K562 (cell line): ENCODE data around the gene C11orf42. TPM values are rescaled to one million over a fixed set of nuclear protein-coding genes. Genes with fewer than 3 reads are reported as not detected.
"Not testable (repeated sequence)": the region's sequence is repeated elsewhere in the genome, so short reads cannot be mapped to it uniquely, and the experiment has no call there.

ENCODE experiments used
- ATAC-seq: fragments of 200-7000 bp; cut with Tn5 transposase; 3 replicates; pipeline ENCODE4 v1.9.1; 2020; ENCODE audit warnings: moderate library complexity
- BruUV-seq: library from RNA; stranded (reverse); fragments of 400-500 nt; replicated peaks from 2 replicates; lab custom pipeline; 2021; lab: Mats Ljungman, UMichigan
- CTCF ChIA-PET: fragments of 300-600 bp; formaldehyde crosslinking; extraction: SDS; loops from one replicate; lab custom pipeline; 2021; ENCODE audit warnings: low intra/inter-chr PET ratio; lab: Yijun Ruan, JAX
- POLR2A ChIA-PET: fragments of 300-600, 350-650 bp; sonication (Branson Sonifier 250); formaldehyde crosslinking; extraction: SDS; loops from one replicate; lab custom pipeline; 2021; ENCODE audit warnings: antibody characterized with exemption, inconsistent platforms; lab: Yijun Ruan, JAX
- DNase-seq, 4 experiments: peaks; one replicate each; pipeline versions ENCODE4 v3.0.0 to v3.0.0-alpha.2; 2011 to 2018; ENCODE audit warnings: low spot score in 3 of 4, mixed read lengths in 3 of 4; ENCODE audit errors: extremely low read depth in 1 of 4
- FAIRE-seq: peaks from 2 replicates; lab custom pipeline; 2011; peaks lifted over from hg19 to GRCh38; lab: Jason Lieb, UNC
- H2AFZ ChIP-seq: 2 replicates; pipeline ENCODE4 v1.6.0; 2011; ENCODE audit warnings: low read depth, low read length, control low read depth, inconsistent platforms
- H3K27ac ChIP-seq: fragments of 200-600 bp; 3 replicates; pipeline ENCODE4 v1.8.0; 2011; ENCODE audit warnings: low read depth, mild to moderate bottlenecking, control low read depth, inconsistent platforms, low read length, moderate library complexity, mixed read lengths; ENCODE audit errors: extremely low read depth
- H3K27me3 ChIP-seq, 2 experiments: fragments of 300-600 bp in 1 of 2; 2 replicates in 1 of 2; 3 replicates in 1 of 2; pipeline versions ENCODE4 v1.6.0 to v1.8.0; 2011; ENCODE audit warnings: inconsistent platforms in 2 of 2, low read length in 2 of 2, mild to moderate bottlenecking in 1 of 2, mixed read lengths in 1 of 2, moderate library complexity in 1 of 2; ENCODE audit not compliant: control insufficient read depth in 2 of 2, insufficient read depth in 2 of 2
- H3K36me3 ChIP-seq: fragments of 300-600 bp; 3 replicates; pipeline ENCODE4 v1.8.0; 2011; ENCODE audit warnings: mild to moderate bottlenecking, low read length, inconsistent platforms; ENCODE audit not compliant: control insufficient read depth, insufficient read depth
- H3K4me1 ChIP-seq, 2 experiments: fragments of 200-600 bp in 1 of 2; replicated peaks in 1 of 2; 2 replicates in 1 of 2; 3 replicates in 1 of 2; pipeline versions ENCODE4 v1.5.1 to v1.8.0; 2011; ENCODE audit warnings: inconsistent platforms in 2 of 2, low read length in 2 of 2, mild to moderate bottlenecking in 1 of 2, mixed read lengths in 1 of 2, moderate library complexity in 1 of 2; ENCODE audit not compliant: control insufficient read depth in 2 of 2, insufficient read depth in 2 of 2
- H3K4me2 ChIP-seq: 2 replicates; pipeline ENCODE4 v1.6.1; 2011; ENCODE audit warnings: low read length, control low read depth, inconsistent platforms, mixed read lengths; ENCODE audit not compliant: insufficient read depth
- H3K4me3 ChIP-seq: fragments of 200-600 bp; sonication (generic), shearing (Covaris generic); 2 replicates; pipeline ENCODE4 v1.5.1; 2016; ENCODE audit warnings: control low read depth, inconsistent platforms
- H3K79me2 ChIP-seq: fragments of 200-600 bp; 3 replicates; pipeline ENCODE4 v1.8.0; 2011; ENCODE audit warnings: low read length, inconsistent platforms; ENCODE audit not compliant: control insufficient read depth, insufficient read depth
- H3K9ac ChIP-seq, 2 experiments: 2 replicates each; pipeline versions ENCODE4 v1.6.0 to v1.6.1; 2011; ENCODE audit warnings: low read depth in 2 of 2, low read length in 2 of 2, control low read depth in 1 of 2, inconsistent platforms in 1 of 2, mild to moderate bottlenecking in 1 of 2, mixed read lengths in 1 of 2; ENCODE audit not compliant: insufficient read depth in 1 of 2
- H3K9me1 ChIP-seq: one replicate; pipeline ENCODE4 v1.6.0; 2011; ENCODE audit warnings: inconsistent platforms, mild to moderate bottlenecking, low read length, moderate library complexity; ENCODE audit not compliant: control insufficient read depth, insufficient read depth
- H3K9me3 ChIP-seq: replicated peaks from 2 replicates; pipeline ENCODE4 v1.5.1; 2011; ENCODE audit warnings: low read depth, low read length, inconsistent platforms; ENCODE audit not compliant: control insufficient read depth, insufficient read depth
- H4K20me1 ChIP-seq: replicated peaks from 2 replicates; pipeline ENCODE4 v1.6.1; 2011; ENCODE audit warnings: low read length, inconsistent platforms, mixed read lengths; ENCODE audit not compliant: control insufficient read depth, insufficient read depth
- BCOR ChIP-seq: fragments of 450-650 bp; IDR thresholded peaks from 2 replicates; pipeline ENCODE4 v1.6.1; 2016
- CEBPB ChIP-seq: fragments of 450-650 bp; IDR thresholded peaks from 2 replicates; pipeline ENCODE4 v1.6.1; 2016; ENCODE audit warnings: missing genetic modification characterization, missing compliant biosample characterization
- MYNN ChIP-seq, 2 experiments: sonication (generic); formaldehyde crosslinking in 1 of 2; IDR thresholded peaks; 2 replicates each; pipeline versions ENCODE4 v1.5.0 to v1.6.1; 2016 to 2020; ENCODE audit warnings: antibody characterized with exemption in 1 of 2, missing genetic modification reagents in 1 of 2
- SP2 ChIP-seq: IDR thresholded peaks from 2 replicates; pipeline ENCODE4 v1.6.1; 2011; ENCODE audit warnings: mild to moderate bottlenecking, low read depth, low read length, moderate library complexity; ENCODE audit not compliant: poor library complexity, severe bottlenecking; ENCODE audit errors: extremely low read depth
- ZNF146 ChIP-seq: IDR thresholded peaks from one replicate; pipeline ENCODE4 v1.6.1; 2018; ENCODE audit warnings: missing compliant biosample characterization; ENCODE audit not compliant: unreplicated experiment
- WGBS: fragments of 100-300 bp; shearing (Covaris generic); methylation state at CpG from one replicate; pipeline ENCODE4 v1.1.6; 2016; ENCODE audit warnings: low coverage, mixed read lengths; ENCODE audit not compliant: insufficient coverage; ENCODE audit errors: missing lambda C conversion rate; 5-methylcytosine and 5-hydroxymethylcytosine counted together
- in situ Hi-C: fragments of 300-500 bp; cut with MboI; formaldehyde crosslinking; loops from 4 replicates; pipeline ENCODE4 v1.15.0; 2018; ENCODE audit warnings: inconsistent platforms, mixed read lengths
- intact Hi-C: fragments of 100-400 bp; cut with micrococcal nuclease; formaldehyde crosslinking; loops from 2 replicates; pipeline ENCODE4 v1.14.2; 2022
- polyA plus RNA-seq, 8 experiments: library from polyadenylated mRNA; depleted of rRNA in 4 of 8; stranded (reverse) in 5 of 8; unstranded in 3 of 8; fragments of >200 nt; fragmentation: Nextera tagmentation in 2 of 8; fragmentation: Illumina TruSeq in 1 of 8; extraction: Ambion mirVana in 2 of 8; extraction: Trizol in 1 of 8; gene quantifications; 2 replicates each; pipeline versions ENCODE4 v1.2.1 to v1.2.3, GENCODE V29; 2011 to 2014; ENCODE audit warnings: inconsistent platforms in 1 of 8, missing spikeins in 1 of 8
- total RNA-seq, 7 experiments: library from RNA; depleted of rRNA in 6 of 7; stranded (reverse); fragments of >200 nt in 6 of 7; fragmentation: Illumina TruSeq in 2 of 7; extraction: Trizol in 2 of 7; gene quantifications; 2 replicates each; pipeline versions ENCODE4 v1.2.1 to v1.2.3, GENCODE V29; 2011 to 2021; ENCODE audit warnings: low replicate concordance in 1 of 7

The C11orf42 gene
- total and polyA plus RNA-seq, 9 of the 15 experiments (the other 6 are each of a cell fraction or from before 2014, with no cell fraction given) = not detected

- no peak for FAIRE-seq
- 50% methylated on average over 1 of the region's 1 CpG for WGBS
Measured at GRCh38 chr11:6248248-6248647, 42.9 kb downstream of the C11orf42 start.

GRCh38 chr11:6248897-6249296 lies 43.5 kb downstream of the C11orf42 start:
- DNase-seq, H3K27ac ChIP-seq, FAIRE-seq, H3K79me2 ChIP-seq, H3K4me2 ChIP-seq, H3K4me3 ChIP-seq, intact Hi-C loops, POLR2A ChIA-PET, BruUV-seq, H3K9me3 ChIP-seq, H3K36me3 ChIP-seq, H3K9ac ChIP-seq, ATAC-seq, H3K9me1 ChIP-seq, H4K20me1 ChIP-seq, H2AFZ ChIP-seq, in situ Hi-C loops, CTCF ChIA-PET: not testable (repeated sequence)
- H3K4me1 ChIP-seq = peaks cover 3 to 15% of the 10 kb centered on the region in 2 experiments; a peak in 4 of 5 replicates
- H3K27me3 ChIP-seq = peaks cover 7 to 15% of the 10 kb centered on the region in 2 experiments
- WGBS = 16% methylated on average over 3 of the region's 3 CpGs
- peak; percentile 54 for TF ChIP-seq ZNF146
- 0 out of 2 replicates have a peak, but pooled peaks have one; percentile 11 for TF ChIP-seq BCOR
- TF ChIP-seq, all 486 proteins: peak for 2; not testable (repeated sequence) for 484

More at GRCh38 chr11:6248248-6248647, 42.9 kb downstream of the C11orf42 start:
- H3K4me3 ChIP-seq = no peak overlapping the region
- no TSS peak for BruUV-seq
- peaks cover 11 to 21% of the 10 kb centered on the region in 2 experiments for H3K27me3 ChIP-seq
- POLR2A ChIA-PET = no interaction called here
- no peaks in the 10 kb centered on the region for H3K36me3 ChIP-seq
- no peaks in the 10 kb centered on the region for H4K20me1 ChIP-seq
- DNase-seq = no peak
- no peak overlapping the region for H3K4me2 ChIP-seq
- intact Hi-C loops = no loop called here
- ATAC-seq = no peak
- no peaks in the 10 kb centered on the region for H3K9me1 ChIP-seq
- no peaks in the 10 kb centered on the region for H3K79me2 ChIP-seq
- no peak overlapping the region for H3K9ac ChIP-seq
- peaks cover 3 to 15% of the 10 kb centered on the region in 2 experiments; a peak in 4 of 5 replicates for H3K4me1 ChIP-seq
- CTCF ChIA-PET = no interaction called here
- in situ Hi-C loops = no loop called here
- H3K9me3 ChIP-seq = no peaks in the 10 kb centered on the region
- no peak overlapping the region for H2AFZ ChIP-seq
- TF ChIP-seq CEBPB (tag) = peak; percentile 67
- TF ChIP-seq SP2 = no peak
- peak; percentile 92 for TF ChIP-seq MYNN (IDR thresholded peaks at IDR 0.05)
- no peak for TF ChIP-seq MYNN (CRISPR knock-in tag; IDR thresholded peaks at IDR 0.05)
- H3K27ac ChIP-seq = no peak overlapping the region
